HUES64 (cell line): Measurements from ENCODE around the gene HTR1E.

Source experiments
- H3K27ac ChIP-seq: 2 replicates; pipeline ENCODE4 v1.7.0; 2013; ENCODE audit warnings: low read depth, low read length, inconsistent platforms
- H3K27me3 ChIP-seq: 2 replicates; pipeline ENCODE4 v1.6.1; 2013; ENCODE audit warnings: mild to moderate bottlenecking, low read length; ENCODE audit not compliant: insufficient read depth
- H3K36me3 ChIP-seq: 2 replicates; pipeline ENCODE4 v1.6.1; 2013; ENCODE audit warnings: mild to moderate bottlenecking, low read length; ENCODE audit not compliant: insufficient read depth
- H3K4me1 ChIP-seq: 2 replicates; pipeline ENCODE4 v1.6.1; 2013; ENCODE audit warnings: mild to moderate bottlenecking, low read length, moderate library complexity; ENCODE audit not compliant: insufficient read depth
- H3K4me3 ChIP-seq: 2 replicates; pipeline ENCODE4 v1.5.1; 2013; ENCODE audit warnings: mild to moderate bottlenecking, low read length, moderate library complexity
- H3K9ac ChIP-seq: 2 replicates; pipeline ENCODE4 v1.6.1; 2013; ENCODE audit warnings: mild to moderate bottlenecking, low read depth, low read length
- H3K9me3 ChIP-seq: 2 replicates; pipeline ENCODE4 v1.6.1; 2013; ENCODE audit warnings: low read depth, low read length; ENCODE audit not compliant: insufficient read depth
- WGBS: fragments of 150-250, 120-280 bp; methylation state at CpG from one replicate; pipeline ENCODE4 v1.1.7; 2013; ENCODE audit warnings: missing lambda C conversion rate; 5-methylcytosine and 5-hydroxymethylcytosine counted together

The HTR1E gene

GRCh38 chr6:87049779-87050178 lies 112.5 kb downstream of the HTR1E start:
- WGBS, result 93% methylated on average over 1 of the region's 1 CpG
- Histone ChIP-seq H3K9me3 (no peaks in the 10 kb centered on the region), H3K36me3 (no peaks in the 10 kb centered on the region), H3K9ac (no peak overlapping the region), H3K4me1 (no peaks in the 10 kb centered on the region), H3K27ac (no peak overlapping the region), H3K27me3 (no peaks in the 10 kb centered on the region; the same call in 1 of the 2 replicates), H3K4me3 (no peak overlapping the region)

DNA sequence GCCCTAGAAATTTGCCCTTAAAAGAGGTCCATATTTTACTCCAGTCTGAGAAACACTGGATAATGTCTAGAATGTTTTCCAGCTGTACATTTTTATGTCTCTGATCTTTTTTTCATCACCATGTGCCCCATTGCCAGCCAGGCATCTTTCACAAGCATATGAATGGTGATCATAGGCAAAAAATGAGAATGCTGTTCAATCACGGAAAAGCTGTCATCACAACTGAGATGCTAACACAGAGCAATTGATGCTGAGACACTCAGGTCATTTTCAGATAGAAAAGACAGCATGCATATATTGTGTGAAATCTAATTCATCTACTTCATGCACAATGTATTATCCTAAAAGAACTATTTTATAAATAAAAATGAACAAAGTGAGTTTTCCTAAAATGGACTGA lies 116.0 kb downstream of the HTR1E start:
- Histone ChIP-seq H3K27ac (no peak overlapping the region), H3K4me1 (no peaks in the 10 kb centered on the region), H3K4me3 (no peak overlapping the region), H3K36me3 (no peaks in the 10 kb centered on the region), H3K27me3 (no peaks in the 10 kb centered on the region; the same call in 1 of the 2 replicates), H3K9me3 (no peaks in the 10 kb centered on the region), H3K9ac (no peak overlapping the region)
- WGBS, result 100% methylated on average over 1 of the region's 1 CpG

GRCh38 chr6:87054143-87054833 lies 117.0 kb downstream of the HTR1E start:
- Histone ChIP-seq H3K9ac (no peak overlapping the region), H3K4me3 (no peak overlapping the region), H3K9me3 (no peaks in the 10 kb centered on the region), H3K36me3 (no peaks in the 10 kb centered on the region), H3K27me3 (no peaks in the 10 kb centered on the region; the same call in 1 of the 2 replicates), H3K27ac (no peak overlapping the region), H3K4me1 (no peaks in the 10 kb centered on the region)
- 97% methylated on average over 3 of the region's 3 CpGs for WGBS

DNA sequence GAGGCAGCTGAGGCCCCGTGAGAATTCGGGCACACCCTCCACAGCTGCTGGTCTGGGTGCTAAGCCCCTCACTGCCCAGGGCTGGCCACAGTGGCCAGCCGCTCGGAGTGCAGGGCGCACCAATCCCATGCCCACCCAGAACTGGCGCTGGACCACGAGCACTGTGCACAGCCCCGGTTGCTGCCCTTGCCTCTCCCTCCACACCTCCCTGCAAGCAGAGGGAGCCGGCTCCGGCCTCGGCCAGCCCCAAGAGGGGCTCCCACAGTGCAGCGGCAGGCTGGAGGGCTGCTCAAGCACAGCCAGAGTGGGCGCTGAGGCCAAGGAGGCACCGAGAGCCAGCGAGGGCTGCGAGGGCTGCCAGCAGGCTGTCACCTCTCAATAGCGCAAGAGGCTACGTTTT lies 122.6 kb downstream of the HTR1E start:
- no peaks in the 10 kb centered on the region for H3K4me1 ChIP-seq
- no peaks in the 10 kb centered on the region for H3K36me3 ChIP-seq
- no peaks in the 10 kb centered on the region for H3K27me3 ChIP-seq
- no peaks in the 10 kb centered on the region for H3K9me3 ChIP-seq
- H3K4me3 ChIP-seq, result no peak overlapping the region
- 97% methylated on average over 18 of the region's 18 CpGs for WGBS
- no peak overlapping the region for H3K27ac ChIP-seq
- no peak overlapping the region for H3K9ac ChIP-seq

- Histone ChIP-seq H3K27ac (no peak overlapping the region), H3K9me3 (no peaks in the 10 kb centered on the region), H3K4me3 (no peak overlapping the region), H3K4me1 (no peaks in the 10 kb centered on the region; the same call in 1 of the 2 replicates), H3K27me3 (no peaks in the 10 kb centered on the region), H3K9ac (no peak overlapping the region), H3K36me3 (no peaks in the 10 kb centered on the region)
- WGBS, result 87% methylated on average over 5 of the region's 5 CpGs
Observed at GRCh38 chr6:87065117-87065516, 127.8 kb downstream of the HTR1E start.
